Urinary bladder (tissue), 4 donors: ENCODE measurements around the gene SLC17A2. TPM values are rescaled to one million over a fixed set of nuclear protein-coding genes. Genes with fewer than 3 reads are reported as not detected.

Source experiments
- DNase-seq: peaks from one replicate; pipeline ENCODE4 v3.0.0-alpha.2; 2015; ENCODE audit errors: extremely low spot score
- H3K27ac ChIP-seq: one replicate; pipeline ENCODE4 v1.5.1; 2013; ENCODE audit warnings: low read depth, mild to moderate bottlenecking, moderate library complexity
- H3K36me3 ChIP-seq: one replicate; pipeline ENCODE4 v1.6.1; 2013; ENCODE audit warnings: mild to moderate bottlenecking, moderate library complexity; ENCODE audit not compliant: insufficient read depth
- H3K4me1 ChIP-seq: one replicate; pipeline ENCODE4 v1.6.1; 2013; ENCODE audit warnings: mild to moderate bottlenecking, moderate library complexity; ENCODE audit not compliant: insufficient read depth
- H3K4me3 ChIP-seq: one replicate; pipeline ENCODE4 v1.5.1; 2013; ENCODE audit warnings: low read depth, low read length
- WGBS: extraction: QIAGEN DNeasy Blood & Tissue Kit; methylation state at CpG from one replicate; pipeline ENCODE4 v1.1.7; 2013; 5-methylcytosine and 5-hydroxymethylcytosine counted together
- polyA plus RNA-seq: library from polyadenylated mRNA; stranded (reverse); fragments of 200-250 nt; gene quantifications from one replicate; pipeline ENCODE4 v1.2.3, GENCODE V29; 2013
- total RNA-seq: library from RNA; depleted of rRNA; stranded (reverse); fragments of >200 nt; gene quantifications from one replicate; pipeline ENCODE4 v1.2.3, GENCODE V29; 2014
- donor health status: healthy with polysubstance abuse.
- donor health status: healthy.

Gene SLC17A2
- total and polyA plus RNA-seq, 2 donors: 0.04 to 0.11 TPM

DNA sequence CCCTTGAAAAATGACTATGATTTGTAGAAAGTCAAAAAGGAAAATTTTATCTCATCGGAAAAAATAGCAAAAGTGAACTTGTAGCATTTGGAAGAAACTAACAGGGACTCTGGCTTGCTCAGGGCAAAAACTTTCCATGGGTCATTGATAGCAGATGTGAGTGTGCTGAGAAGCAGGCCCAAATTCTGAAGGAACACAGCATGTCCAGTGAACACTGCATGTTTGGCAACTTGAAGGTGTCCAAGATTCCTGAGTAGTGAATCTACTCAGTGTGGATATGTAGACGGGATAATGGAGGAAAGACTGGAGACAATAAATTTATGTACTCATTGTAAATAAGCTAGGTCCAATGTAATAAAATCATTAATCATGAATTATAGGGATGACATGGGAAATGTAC is 8.2 kb downstream of the SLC17A2 start:
- 66% methylated on average over 2 of the region's 2 CpGs for WGBS
- H3K36me3 ChIP-seq: no peaks in the 10 kb centered on the region
- no peaks in the 10 kb centered on the region for H3K4me1 ChIP-seq
- DNase-seq: no peak
- H3K27ac ChIP-seq: no peak overlapping the region
- H3K4me3 ChIP-seq: no peak overlapping the region

DNA sequence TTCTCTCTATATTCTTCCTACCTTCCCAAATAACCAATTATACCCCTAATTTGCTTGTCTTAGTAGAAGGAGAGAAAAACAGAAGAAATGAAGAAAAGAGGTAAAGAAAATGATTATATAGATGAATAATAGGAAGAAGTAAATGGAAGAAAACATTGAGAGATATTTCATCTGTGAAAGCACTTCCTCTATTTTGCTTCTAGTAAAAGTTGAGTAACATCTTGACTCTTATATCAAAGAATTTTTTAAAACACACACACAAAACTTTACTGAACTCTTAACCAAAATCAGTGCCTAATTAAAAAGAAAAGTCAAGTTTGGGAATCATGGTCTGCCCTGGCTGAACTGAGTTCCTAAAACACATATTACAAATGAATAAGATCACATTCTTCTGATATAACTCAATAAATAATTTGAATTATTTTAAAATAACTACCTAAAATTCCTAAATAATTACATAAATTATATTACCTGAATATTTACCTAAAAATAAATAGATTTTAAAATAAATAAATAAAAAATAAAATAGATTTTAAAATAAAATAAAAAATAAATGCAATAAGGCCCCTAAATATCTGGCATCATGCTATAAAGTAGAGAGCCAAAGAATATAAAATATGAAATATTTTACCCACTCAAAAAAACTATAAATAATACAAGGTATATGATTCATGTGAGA is 8.8 kb downstream of the SLC17A2 start:
- Histone ChIP-seq H3K4me1 (no peaks in the 10 kb centered on the region), H3K36me3 (no peaks in the 10 kb centered on the region), H3K27ac (no peak overlapping the region), H3K4me3 (no peak overlapping the region)
- DNase-seq: no peak

DNA sequence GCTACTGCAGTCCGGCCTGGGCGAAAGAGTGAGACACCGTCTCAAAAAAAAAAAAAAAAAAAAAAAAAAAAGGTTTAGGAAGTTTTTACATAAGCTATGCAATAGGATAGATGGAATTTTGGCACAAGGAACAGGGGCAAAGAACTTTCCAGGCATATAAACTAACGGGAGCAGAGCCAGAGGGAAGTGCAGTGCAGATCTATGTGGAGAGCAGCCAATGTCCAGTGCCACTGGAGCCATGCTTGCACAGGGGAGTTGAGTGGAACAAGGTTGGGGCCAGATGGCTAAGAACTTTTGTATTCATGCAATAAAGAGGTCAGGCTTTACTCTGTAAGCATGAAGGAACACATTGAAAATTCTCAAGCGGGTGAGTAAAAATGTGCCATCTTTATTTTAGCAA is 10.8 kb downstream of the SLC17A2 start:
- DNase-seq: no peak
- H3K36me3 ChIP-seq: no peaks in the 10 kb centered on the region
- WGBS: 79% methylated on average over 5 of the region's 5 CpGs
- no peaks in the 10 kb centered on the region for H3K4me1 ChIP-seq
- H3K4me3 ChIP-seq: no peak overlapping the region
- H3K27ac ChIP-seq: no peak overlapping the region

DNA sequence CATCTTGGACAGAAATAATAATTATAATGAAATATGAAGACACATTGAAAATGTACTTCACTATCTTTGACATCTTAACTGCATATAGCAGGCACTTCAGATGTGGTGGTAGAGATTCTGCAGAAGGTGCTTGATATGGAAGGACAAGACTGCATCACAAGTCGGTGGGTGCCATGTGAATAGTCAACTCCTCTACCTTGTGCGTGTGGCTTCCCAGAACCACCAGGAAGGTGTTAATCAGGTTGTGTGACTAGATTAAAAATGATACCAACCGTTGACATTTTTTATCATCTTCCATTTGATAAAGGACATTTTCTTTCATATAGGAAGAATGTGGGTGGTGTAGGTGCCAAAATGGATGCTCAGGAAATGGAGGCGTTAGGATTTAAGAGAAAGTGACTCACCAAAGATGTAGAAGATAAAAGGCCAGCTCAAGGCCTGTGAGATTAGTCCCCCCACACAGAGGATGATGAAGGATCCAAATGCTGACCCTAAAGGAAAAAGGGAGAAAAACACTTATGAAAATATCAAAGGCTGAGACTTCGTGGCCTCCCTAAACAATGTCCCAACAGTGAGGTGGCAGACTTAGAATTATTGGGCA is 12.3 kb downstream of the SLC17A2 start:
- WGBS: 76% methylated on average over 5 of the region's 5 CpGs
- Histone ChIP-seq H3K4me1 (no peaks in the 10 kb centered on the region), H3K36me3 (no peaks in the 10 kb centered on the region), H3K4me3 (no peak overlapping the region), H3K27ac (no peak overlapping the region)
- no peak for DNase-seq

DNA sequence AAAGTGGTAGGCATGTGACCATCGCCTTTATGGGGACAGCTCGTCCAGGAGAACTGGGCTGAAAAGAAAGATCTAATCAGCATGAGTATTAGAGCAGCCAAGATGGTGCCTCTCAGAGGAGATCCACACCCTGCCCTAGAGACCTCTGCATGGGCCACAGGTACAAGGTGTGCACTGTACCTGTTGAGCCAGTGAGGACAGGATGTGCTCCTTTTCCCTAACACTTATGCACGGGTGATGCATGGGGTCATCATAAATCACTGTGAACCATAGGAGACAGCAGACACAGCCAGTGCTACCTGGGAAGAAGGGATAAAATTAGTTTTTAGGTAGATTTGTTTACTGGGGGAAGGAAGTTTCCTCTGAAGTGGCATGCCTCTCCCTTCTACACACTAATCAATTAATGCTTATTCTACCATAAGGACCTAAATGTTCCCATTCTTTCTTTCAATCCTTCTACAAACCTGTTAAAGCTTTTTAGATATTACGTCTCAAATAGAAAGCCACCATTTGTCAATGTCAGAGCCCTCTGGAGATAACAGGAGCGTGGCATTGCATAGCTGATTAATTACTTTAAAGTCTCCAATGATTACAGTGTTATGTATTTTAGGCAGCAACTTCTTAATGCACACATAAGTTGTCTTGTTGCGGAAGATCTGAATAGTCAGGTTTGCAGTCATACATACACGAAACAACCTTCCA is 13.6 kb downstream of the SLC17A2 start:
- Histone ChIP-seq H3K4me3 (no peak overlapping the region), H3K27ac (no peak overlapping the region), H3K36me3 (no peaks in the 10 kb centered on the region), H3K4me1 (no peaks in the 10 kb centered on the region)
- no peak for DNase-seq
- whole genome bisulfite sequencing: 82% methylated on average over 7 of the region's 7 CpGs

DNA sequence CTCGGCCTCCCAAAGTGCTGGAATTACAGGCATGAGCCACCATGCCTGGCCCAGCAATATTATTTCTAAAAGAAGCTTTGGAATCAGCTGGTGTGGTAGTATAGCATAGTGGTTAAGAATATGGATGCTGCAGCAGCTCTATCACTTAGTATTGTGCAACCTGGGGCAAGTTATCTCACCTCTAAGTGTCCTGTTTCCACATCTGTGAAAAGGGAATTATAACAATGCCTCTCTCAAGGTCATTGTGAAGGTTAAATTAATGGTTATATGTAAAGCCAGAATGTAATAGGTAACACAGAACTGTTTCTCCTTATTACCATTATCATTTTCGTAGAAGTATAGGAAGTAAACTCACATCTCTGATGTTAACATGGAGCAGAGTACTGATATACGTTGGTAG is 14.2 kb downstream of the SLC17A2 start:
- WGBS: 74% methylated on average over 3 of the region's 3 CpGs
- Histone ChIP-seq H3K27ac (no peak overlapping the region), H3K36me3 (no peaks in the 10 kb centered on the region), H3K4me1 (no peaks in the 10 kb centered on the region), H3K4me3 (no peak overlapping the region)
- no peak for DNase-seq

DNA sequence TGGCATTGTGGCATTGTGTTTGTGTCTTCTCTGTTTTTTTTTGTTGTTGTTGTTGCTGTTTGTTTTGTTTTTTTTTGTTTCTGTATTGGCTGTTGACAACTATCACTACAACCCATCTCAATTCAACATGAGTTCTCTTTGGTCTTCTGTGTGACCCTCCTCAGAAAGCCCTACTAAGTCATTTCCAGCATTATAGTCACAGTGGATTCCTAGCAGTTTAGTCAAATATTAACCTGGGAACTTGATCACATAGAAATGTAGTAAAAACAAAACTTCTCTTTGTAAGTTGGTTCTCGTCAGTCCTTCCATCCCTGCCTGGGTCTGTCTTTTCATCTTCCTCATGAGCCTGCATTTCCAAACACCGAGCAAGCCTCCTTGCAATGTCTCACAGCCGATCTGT is 16.8 kb downstream of the SLC17A2 start:
- WGBS: 72% methylated on average over 3 of the region's 3 CpGs
- no peak for DNase-seq

DNA sequence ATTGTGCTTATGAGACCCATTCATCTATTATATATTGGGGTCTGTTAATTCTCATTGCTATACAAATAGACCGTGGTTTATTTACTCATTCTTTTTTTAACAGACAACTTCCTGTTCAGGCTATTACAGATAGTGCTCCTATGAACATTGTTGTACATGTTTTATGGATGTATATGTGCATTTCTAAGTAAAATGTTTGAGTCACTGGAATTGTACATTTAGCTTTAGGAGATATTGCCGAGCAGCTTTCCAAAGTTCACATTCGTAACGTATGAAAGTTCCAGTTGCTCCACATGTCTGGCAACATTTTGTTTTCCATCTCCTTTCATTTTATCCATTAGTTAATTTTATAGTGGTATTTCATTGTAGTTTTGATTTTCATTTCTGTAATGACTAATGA is 19.1 kb downstream of the SLC17A2 start:
- no peak overlapping the region for H3K4me3 ChIP-seq
- H3K4me1 ChIP-seq: no peaks in the 10 kb centered on the region
- H3K36me3 ChIP-seq: no peaks in the 10 kb centered on the region
- 70% methylated on average over 4 of the region's 4 CpGs for WGBS
- no peak for DNase-seq
- no peak overlapping the region for H3K27ac ChIP-seq

More for the DNA sequence above, 16.8 kb downstream of the SLC17A2 start:
- Histone ChIP-seq H3K36me3 (no peaks in the 10 kb centered on the region), H3K4me3 (no peak overlapping the region), H3K4me1 (no peaks in the 10 kb centered on the region), H3K27ac (no peak overlapping the region)

DNA sequence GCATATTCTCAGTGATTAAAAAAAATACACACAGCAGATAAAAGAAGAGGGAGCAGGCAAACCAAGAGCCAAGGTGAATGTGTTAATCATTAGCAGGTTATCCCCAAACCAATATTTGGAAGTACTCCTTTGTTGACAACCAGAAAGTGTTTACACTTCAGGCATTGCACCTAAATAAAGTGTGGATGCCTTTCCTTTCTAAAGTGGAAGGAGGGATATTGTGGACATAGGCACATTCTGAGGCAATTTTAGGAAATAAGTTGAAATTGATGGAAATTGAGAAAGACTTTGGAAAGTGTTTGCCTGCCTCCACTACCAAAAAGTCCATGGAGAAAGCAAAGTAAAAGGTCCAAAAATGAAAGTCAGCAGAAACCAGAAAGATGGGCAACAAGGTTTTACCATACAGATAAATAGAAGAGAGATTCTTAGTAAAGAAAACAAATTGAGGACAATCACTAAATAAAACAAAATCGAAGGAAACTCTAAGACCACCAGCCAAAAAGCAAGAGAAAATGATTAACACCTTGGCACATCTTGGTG is 22.9 kb downstream of the SLC17A2 start:
- no peak overlapping the region for H3K4me3 ChIP-seq
- no peak overlapping the region for H3K27ac ChIP-seq
- DNase-seq: no peak
- no peaks in the 10 kb centered on the region for H3K36me3 ChIP-seq
- 66% methylated on average over 1 of the region's 1 CpG for WGBS
- H3K4me1 ChIP-seq: no peaks in the 10 kb centered on the region

DNA sequence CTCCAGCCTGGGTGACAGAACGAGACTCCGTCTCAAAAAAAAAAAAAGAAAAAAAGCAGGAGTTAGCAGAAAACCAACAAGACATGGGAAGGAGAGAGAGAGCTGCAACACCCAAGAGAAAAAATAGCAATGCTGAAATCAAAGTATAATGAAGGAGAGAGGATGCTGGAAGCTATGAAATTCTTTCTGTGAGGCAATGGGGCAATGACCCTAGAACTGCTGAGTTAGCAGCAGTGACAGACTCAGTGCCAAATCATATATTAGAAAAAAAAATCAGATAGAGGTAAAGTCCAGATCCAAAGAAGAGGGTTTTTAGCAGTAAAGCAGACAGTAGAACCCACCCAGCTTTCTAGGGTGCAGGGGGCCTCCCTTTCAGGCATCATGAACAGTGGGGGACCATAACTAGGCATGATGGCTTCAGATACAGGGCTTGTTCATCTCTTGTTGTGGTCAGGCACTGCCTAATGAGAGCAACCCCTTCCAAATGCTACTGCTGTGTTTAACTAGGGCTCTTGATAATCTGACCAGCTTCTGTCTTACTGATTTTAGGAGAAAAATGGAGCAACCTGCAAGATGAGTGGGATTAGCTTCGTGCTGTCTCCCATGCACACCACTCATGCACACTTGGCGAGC is 26.9 kb downstream of the SLC17A2 start:
- H3K36me3 ChIP-seq: no peaks in the 10 kb centered on the region
- H3K27ac ChIP-seq: no peak overlapping the region
- no peak for DNase-seq
- no peak overlapping the region for H3K4me3 ChIP-seq
- WGBS: 89% methylated on average over 4 of the region's 4 CpGs
- H3K4me1 ChIP-seq: no peaks in the 10 kb centered on the region

DNA sequence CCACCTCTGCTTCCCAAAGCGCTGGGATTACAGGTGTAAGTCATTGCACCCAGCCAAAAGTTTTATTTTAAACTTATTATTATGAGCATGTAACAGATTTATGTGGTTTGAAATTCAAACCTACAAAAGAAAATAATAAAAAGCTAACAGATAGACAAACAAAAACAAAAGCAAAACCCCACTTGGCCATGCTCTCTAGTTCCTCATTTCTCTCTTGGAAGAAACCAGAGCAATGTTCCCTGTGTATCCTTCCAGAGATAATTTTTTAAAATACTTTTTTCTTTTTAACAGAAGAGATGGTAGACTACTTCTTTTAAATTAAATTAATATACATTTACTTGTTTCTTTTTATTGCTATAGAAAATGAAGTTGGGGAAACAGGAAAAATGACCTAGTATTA is 28.4 kb downstream of the SLC17A2 start:
- no peaks in the 10 kb centered on the region for H3K36me3 ChIP-seq
- no peak overlapping the region for H3K4me3 ChIP-seq
- 86% methylated on average over 1 of the region's 1 CpG for WGBS
- no peak for DNase-seq
- no peak overlapping the region for H3K27ac ChIP-seq
- H3K4me1 ChIP-seq: no peaks in the 10 kb centered on the region

DNA sequence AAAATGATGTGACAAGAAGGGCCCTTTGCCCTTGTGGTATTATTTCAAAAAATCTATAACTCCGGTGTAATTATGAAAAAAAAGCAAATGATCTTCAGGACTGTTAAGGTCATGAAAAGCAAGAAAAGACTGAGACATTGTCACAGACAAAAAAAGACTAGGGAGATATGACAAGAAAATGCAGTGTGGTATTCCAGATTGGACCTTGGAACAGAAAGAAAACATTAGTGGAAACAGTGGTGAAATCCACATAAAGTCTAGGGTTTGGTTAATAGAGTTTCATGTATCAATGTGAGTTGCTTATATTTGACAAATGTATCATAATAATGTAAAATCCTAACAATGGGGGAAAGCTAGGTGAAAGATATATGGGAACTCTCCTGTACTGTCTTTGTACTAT is 29.6 kb downstream of the SLC17A2 start:
- no peak for DNase-seq
- Histone ChIP-seq H3K36me3 (no peaks in the 10 kb centered on the region), H3K27ac (no peak overlapping the region), H3K4me1 (no peaks in the 10 kb centered on the region), H3K4me3 (no peak overlapping the region)
- WGBS: 86% methylated on average over 1 of the region's 1 CpG

DNA sequence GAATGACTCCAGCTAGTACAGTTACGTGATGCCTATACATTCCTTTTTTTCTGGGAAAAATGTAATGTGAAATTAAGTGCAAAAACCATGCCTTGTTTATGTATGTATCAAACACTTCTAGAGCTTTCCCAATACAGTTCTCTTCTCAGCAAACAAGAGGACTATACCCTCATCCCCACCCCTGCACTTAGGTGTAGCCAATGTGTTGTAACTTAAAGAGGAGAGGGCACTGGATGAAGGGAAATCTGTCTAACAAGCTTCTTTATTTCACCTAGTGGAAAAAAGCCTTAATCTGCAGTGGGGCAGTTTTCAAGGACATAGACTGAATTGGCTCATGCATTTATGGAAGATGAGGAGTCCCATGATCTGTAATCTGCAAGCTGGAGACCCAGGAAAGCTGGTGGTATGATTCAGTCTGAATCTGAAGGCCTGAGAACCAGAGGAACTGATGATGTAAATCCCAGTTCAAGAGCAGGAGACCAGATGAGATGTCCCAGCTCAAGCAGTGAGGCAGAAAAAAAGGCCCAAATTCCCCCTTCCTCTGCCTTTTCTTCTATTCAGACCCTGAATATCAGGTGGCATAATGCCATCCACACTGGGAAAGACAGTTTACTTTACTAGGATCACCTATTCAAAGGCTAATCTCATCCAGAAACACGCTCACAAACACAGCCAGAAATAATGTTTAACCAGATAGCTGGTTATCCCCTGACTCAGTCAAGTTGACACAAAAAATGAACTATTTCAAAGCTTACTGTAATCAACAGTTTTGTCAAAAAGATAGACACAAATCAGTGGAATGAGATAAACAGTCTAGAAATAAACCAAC is 30.7 kb downstream of the SLC17A2 start:
- no peak for DNase-seq
- no peak overlapping the region for H3K27ac ChIP-seq
- no peaks in the 10 kb centered on the region for H3K36me3 ChIP-seq
- no peaks in the 10 kb centered on the region for H3K4me1 ChIP-seq
- 57% methylated on average over 2 of the region's 2 CpGs for WGBS
- H3K4me3 ChIP-seq: no peak overlapping the region
